Kidney (tissue), 14 donors: ENCODE measurements around the gene NUBP2. TPM values are rescaled to one million over a fixed set of nuclear protein-coding genes. Genes with fewer than 3 reads are reported as not detected.

Experiments
- DNase-seq, 5 donors: peaks; one replicate each; pipeline ENCODE4 v3.0.0-alpha.2; 2013 to 2020
- FAIRE-seq: peaks from 2 replicates; lab custom pipeline; 2012; peaks lifted over from hg19 to GRCh38; lab: Jason Lieb, UNC
- H3K27ac ChIP-seq, 2 donors: one replicate each; pipeline ENCODE4 v1.7.0; 2013; ENCODE audit warnings: low read depth in 2 of 2, low read length in 2 of 2, inconsistent platforms in 1 of 2
- H3K27me3 ChIP-seq: one replicate; pipeline ENCODE4 v1.7.1; 2013; ENCODE audit warnings: low read length, inconsistent platforms; ENCODE audit not compliant: control insufficient read depth, insufficient read depth
- H3K36me3 ChIP-seq, 3 donors: one replicate each; pipeline versions ENCODE4 v1.7.0 to v1.7.1; 2013; ENCODE audit warnings: low read length in 3 of 3, control low read depth in 1 of 3, inconsistent platforms in 1 of 3; ENCODE audit not compliant: insufficient read depth in 3 of 3, control insufficient read depth in 2 of 3
- H3K4me1 ChIP-seq, 3 donors: one replicate each; pipeline versions ENCODE4 v1.7.0 to v1.7.1; 2013; ENCODE audit warnings: low read length in 3 of 3, inconsistent platforms in 1 of 3, low read depth in 1 of 3; ENCODE audit not compliant: control insufficient read depth in 2 of 3, insufficient read depth in 2 of 3
- H3K4me3 ChIP-seq, 3 donors: one replicate each; pipeline versions ENCODE4 v1.7.0 to v1.8.1; 2013; ENCODE audit warnings: low read length in 3 of 3, control low read depth in 1 of 3, inconsistent platforms in 1 of 3
- H3K9ac ChIP-seq, 3 donors: one replicate each; pipeline versions ENCODE4 v1.7.0 to v1.7.1; 2013; ENCODE audit warnings: low read length in 3 of 3, control low read depth in 1 of 3, inconsistent platforms in 1 of 3
- H3K9me3 ChIP-seq, 3 donors: one replicate each; pipeline versions ENCODE4 v1.7.0 to v1.7.1; 2013; ENCODE audit warnings: low read length in 3 of 3, control low read depth in 1 of 3, inconsistent platforms in 1 of 3; ENCODE audit not compliant: control insufficient read depth in 2 of 3, insufficient read depth in 1 of 3
- CTCF ChIP-seq: IDR thresholded peaks from 3 replicates; pipeline ENCODE4 v1.5.1; 2012; ENCODE audit warnings: mild to moderate bottlenecking, moderate library complexity, borderline replicate concordance; ENCODE audit not compliant: insufficient read depth; ENCODE audit errors: extremely low read depth
- intact Hi-C: fragments of 100-400 bp; cut with DNase I; formaldehyde crosslinking; loops from one replicate; pipeline ENCODE4 v1.11.1; 2022
- polyA plus RNA-seq: library from polyadenylated mRNA; stranded (reverse); fragments of 350-450 nt; fragmentation: Illumina TruSeq; extraction: RNeasy Lipid Tissue Mini Kit (QIAGEN cat#74804); gene quantifications from one replicate; pipeline ENCODE4 v1.2.3, GENCODE V29; 2014; ENCODE audit warnings: low read depth, low replicate concordance; ENCODE audit not compliant: insufficient read depth
- total RNA-seq: library from RNA; stranded (reverse); fragmentation: NEBNext Ultra II Directional; extraction: Animal tissue kit (Norgen Biotek cat#: 25700); gene quantifications from one replicate; pipeline ENCODE4 v1.2.1, GENCODE V29; 2021
- donor health status: control.
- donor health status: control.
- donor health status: control.
- donor health status: control.
- donor health status: control.
- donor health status: DM: yes; HTN: yes; CAD: no.
- donor health status: Normal renal cell carcinoma (clear cell type).

Gene NUBP2
- total and polyA plus RNA-seq, 2 donors from 2014 or later = 42.8 to 71.1 TPM

- intact Hi-C loops = no loop called here
- TF ChIP-seq CTCF = no peak
- Histone ChIP-seq H3K4me3 (no peak overlapping the region), H3K27ac (no peak overlapping the region), H3K4me1 (peaks cover 0 to 4% (median 0%) of the 10 kb centered on the region in 3 donors), H3K9me3 (no peaks in the 10 kb centered on the region), H3K27me3 (no peaks in the 10 kb centered on the region), H3K36me3 (peaks cover 0 to 45% (median 11%) of the 10 kb centered on the region in 3 donors), H3K9ac (no peak overlapping the region)
- FAIRE-seq (no peak), DNase-seq (no peak)
Measured at GRCh38 chr16:1818873-1819525, 36.2 kb downstream of the NUBP2 start.

GRCh38 chr16:1819611-1820010 is 36.9 kb downstream of the NUBP2 start:
- Histone ChIP-seq H3K9ac (no peak overlapping the region), H3K4me3 (no peak overlapping the region), H3K9me3 (no peaks in the 10 kb centered on the region), H3K4me1 (peaks cover 0 to 4% (median 0%) of the 10 kb centered on the region in 3 donors), H3K27ac (no peak overlapping the region), H3K36me3 (peaks cover 0 to 45% (median 11%) of the 10 kb centered on the region in 3 donors), H3K27me3 (no peaks in the 10 kb centered on the region)
- FAIRE-seq (no peak), DNase-seq (no peak)
- intact Hi-C loops = no loop called here
- TF ChIP-seq CTCF = no peak

GRCh38 chr16:1820096-1820945 is 37.6 kb downstream of the NUBP2 start:
- FAIRE-seq = no peak
- H3K27ac ChIP-seq = no peak overlapping the region
- DNase-seq = no peak
- no peak overlapping the region for H3K9ac ChIP-seq
- H3K27me3 ChIP-seq = no peaks in the 10 kb centered on the region
- TF ChIP-seq CTCF = no peak
- H3K4me3 ChIP-seq = no peak overlapping the region
- H3K36me3 ChIP-seq = peaks cover 0 to 39% (median 11%) of the 10 kb centered on the region in 3 donors
- intact Hi-C loops = no loop called here
- H3K9me3 ChIP-seq = no peaks in the 10 kb centered on the region
- H3K4me1 ChIP-seq = peaks cover 0 to 6% (median 0%) of the 10 kb centered on the region in 3 donors
